ENCODE results near the gene OR7G2.

GRCh38 chr19:9155591-9155990 is 48.3 kb upstream of the OR7G2 start:
- TF ChIP-seq CTCF (IDR thresholded peaks at IDR 0.05) (no peak), POLR2A (IDR thresholded peaks at IDR 0.05) (no peak), POLR2AphosphoS5 (IDR thresholded peaks at IDR 0.05; ENCODE audit: insufficient read depth in 1 of 2, low read depth in 1 of 2) (no peak)
